NAMALWA (cell line): ENCODE data around the gene RUBCN.
"Not testable (repeated sequence)": the region's sequence is repeated elsewhere in the genome, so short reads cannot be mapped to it uniquely, and the experiment has no call there.

Experiments
- DNase-seq: peaks from one replicate; pipeline ENCODE4 v3.0.0-alpha.2; 2015; ENCODE audit warnings: low spot score

RUBCN gene

DNA sequence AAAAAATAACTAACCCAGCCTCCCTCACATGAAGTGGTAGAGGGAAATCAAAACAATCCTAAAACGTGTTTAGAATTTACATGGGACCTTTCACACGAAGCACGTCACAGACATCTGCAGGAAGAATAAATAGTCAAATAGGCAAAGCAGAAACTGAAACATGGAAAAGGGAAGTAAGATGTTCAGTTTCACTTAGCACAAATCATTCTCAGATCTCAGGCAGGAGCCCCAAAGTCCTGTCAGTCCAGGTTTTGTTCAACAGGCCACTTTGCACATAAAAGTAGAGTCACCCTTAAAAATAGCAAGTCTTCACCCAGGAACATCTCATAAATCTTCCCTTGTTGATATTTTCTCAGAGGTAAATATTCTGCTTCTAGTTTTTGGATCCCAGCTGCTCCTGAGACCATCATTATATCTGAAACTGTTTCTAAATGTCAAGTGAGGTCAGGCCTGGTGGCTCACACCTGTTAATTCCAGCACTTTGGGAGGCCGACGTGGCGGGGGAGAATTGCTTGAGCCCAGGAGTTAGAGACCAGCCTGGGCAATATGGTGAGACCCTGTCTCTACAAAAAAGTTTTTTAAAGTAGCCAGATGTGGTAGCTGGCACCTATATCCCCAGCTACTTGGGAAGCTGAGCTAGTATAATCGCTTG, 1.9 kb downstream of the RUBCN start:
- DNase-seq: peak; percentile 97

DNA sequence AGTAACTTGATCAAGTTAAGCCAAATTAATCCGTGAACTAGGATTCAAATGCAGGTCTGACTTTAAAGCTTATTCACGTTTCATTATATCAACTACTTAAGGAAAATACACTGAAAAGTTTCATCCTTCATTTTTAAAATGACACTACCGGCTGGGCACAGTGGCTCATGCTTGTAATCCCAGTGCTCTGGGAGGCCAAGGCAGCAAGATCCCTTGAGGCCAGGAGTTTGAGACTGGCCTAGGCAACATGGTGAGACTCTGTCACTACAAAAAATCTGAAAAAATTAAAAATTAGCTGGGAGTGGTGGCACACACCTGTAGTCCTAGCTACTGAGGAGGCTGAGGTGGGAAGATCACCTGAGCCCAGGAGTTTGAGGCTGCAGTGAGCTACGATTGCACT, 3.7 kb downstream of the RUBCN start:
- DNase-seq: no peak

DNA sequence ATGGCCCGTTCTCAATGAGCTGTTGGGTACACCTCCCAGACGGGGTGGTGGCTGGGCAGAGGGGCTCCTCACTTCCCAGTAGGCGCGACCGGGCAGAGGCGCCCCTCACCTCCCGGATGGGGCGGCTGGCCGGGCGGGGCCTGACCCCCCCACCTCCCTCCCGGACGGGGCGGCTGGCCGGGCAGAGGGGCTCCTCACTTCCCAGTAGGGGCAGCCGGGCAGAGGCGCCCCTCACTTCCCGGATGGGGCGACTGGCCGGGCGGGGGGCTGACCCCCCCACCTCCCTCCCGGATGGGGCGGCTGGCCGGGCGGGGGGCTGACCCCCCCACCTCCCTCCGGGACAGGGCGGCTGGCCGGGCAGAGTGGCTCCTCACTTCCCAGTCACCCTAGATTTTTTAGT, 5.2 kb downstream of the RUBCN start:
- DNase-seq: not testable (repeated sequence)

DNA sequence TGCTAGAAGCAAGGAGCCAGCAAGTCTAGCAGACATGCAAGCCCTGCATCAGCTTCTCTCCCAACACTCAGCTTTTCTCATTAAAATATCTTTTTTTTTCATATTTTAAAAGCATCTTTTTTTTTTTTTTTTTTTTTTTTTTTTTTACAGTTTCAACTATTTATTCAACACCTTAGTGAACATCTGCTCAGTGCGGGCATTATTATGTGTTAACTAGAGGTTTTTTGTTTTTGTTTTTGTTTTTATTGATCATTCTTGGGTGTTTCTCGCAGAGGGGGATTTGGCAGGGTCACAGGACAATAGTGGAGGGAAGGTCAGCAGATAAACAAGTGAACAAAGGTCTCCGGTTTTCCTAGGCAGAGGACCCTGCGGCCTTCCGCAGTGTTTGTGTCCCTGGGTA, 5.9 kb downstream of the RUBCN start:
- not testable (repeated sequence) for DNase-seq

DNA sequence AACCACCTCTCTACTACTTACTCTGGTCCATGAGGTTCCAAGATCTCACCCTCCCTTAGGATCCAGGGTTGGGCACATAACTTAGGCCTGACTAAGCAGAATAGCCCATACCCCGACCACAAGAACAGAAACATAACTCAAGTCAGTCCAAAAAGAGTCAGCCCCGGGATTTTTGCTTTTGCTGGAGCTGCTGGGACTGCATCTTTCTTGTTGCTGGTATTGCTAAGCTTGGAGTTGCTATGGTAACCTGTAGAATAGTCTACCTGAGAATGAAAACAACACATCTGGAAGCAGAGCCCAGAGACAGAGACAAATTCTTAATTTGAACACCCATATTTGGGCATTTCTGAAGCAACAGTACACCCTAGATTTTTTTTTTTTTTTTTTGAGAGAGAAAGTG, 6.5 kb downstream of the RUBCN start:
- DNase-seq: no peak

DNA sequence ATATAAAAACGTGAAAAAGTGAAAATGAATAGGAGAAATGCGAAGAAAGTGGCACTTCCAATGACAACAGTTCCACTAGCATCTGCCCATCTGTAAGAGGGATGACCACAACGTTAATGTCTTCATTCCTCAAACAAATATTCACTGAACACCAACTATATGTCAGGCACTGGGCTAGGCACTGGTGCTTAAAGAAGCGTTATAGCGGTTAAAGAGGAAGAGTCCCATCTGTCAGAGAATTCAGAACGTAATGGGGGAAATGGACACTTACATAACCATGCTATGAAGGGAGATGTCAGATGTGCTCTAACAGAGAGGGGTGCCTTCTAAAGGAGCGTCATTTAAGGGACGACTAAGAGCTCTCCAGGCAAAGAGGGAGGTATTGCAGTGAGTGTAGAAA, 8.2 kb downstream of the RUBCN start:
- DNase-seq: no peak

DNA sequence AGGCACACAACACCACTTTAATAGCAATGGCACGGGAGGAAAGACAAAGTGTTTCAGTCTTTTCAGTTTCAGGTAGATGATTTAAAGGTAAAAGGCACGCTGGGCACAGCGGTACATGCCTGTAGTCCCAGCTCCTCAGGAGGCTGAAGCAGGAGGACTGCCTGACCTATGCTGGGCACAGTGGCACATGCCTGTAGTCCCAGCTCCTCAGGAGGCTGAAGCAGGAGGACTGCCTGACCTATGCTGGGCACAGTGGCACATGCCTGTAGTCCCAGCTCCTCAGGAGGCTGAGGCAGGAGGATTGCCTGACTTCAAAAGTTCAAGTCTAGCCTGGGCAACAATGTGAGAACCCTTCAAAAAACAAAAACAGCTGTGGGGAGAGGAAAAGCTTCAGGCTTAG, 8.8 kb downstream of the RUBCN start:
- not testable (repeated sequence) for DNase-seq

DNA sequence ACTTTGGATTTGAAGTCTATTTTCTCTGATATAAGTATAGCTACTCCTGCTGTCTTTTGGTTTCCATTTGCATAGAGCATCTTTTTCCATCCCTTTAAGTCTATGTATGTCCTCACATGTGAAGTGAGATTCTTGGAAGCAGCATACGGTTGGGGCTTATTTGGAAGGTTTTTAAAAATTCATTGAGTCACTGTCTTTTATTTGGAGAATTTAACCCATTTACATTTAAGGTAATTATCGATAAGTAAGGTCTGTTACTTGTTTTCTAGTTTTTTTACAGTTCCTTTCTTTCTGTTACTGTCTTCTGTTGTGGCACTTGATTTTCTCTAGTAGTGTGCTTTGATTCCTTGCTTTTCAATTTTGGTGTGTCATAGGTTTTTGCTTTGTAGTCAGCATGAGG, 14.0 kb downstream of the RUBCN start:
- no peak for DNase-seq

DNA sequence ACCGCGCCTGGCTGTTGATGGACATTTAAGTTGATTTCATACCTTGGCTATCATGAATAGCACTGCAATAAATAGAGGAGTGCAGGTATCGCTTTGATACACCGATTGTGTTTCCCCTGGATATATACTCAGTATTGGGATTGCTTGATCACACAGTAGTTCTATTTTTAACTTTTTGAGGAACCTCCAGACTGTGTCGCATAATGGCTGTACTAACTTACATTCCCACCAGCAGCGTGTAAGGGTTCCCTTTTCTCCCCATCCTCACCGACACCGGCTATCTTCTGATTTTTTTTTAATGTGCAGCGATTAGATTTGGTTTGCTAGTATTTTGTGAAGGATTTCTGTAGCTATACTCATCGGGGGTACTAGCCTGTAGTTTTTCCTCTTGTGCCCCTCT, 16.0 kb downstream of the RUBCN start:
- no peak for DNase-seq

DNA sequence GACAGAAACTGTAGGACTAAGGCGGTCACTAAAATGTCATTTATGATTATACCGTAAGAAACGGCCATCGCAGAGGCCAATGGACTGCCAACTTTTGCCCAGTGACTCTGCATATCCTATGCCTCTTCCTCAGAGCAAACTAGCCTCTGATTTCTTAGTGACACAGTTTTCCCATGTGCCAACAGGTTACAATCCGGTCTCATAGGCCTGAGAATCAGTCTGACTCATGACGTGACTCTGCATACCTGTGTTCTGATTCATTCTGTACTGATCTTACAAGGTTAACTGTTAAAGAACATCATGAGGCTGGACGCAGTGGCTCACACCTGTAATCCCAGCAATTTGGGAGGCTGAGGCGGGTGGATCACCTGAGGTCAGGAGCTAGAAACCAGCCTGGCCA, 17.8 kb downstream of the RUBCN start:
- DNase-seq: no peak

DNA sequence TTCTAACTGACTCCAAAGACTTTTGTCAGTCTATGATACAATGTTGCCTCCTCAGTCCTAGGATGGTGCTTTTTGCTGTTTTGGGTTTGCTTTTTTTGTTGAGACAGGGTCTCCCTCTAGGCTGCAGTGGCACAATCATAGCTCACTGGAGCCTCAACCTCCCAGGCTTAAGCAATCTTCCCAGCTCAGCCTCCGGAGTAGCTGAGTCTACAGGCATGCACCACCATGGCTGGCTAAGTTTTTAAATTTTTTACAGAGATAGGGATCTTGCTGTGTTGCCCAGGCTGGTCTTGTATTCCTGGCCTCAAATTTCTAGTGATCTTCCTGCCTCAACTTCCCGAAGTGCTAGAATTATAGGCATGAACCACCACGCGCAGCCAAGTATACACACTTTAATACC, 22.5 kb downstream of the RUBCN start:
- DNase-seq: no peak

DNA sequence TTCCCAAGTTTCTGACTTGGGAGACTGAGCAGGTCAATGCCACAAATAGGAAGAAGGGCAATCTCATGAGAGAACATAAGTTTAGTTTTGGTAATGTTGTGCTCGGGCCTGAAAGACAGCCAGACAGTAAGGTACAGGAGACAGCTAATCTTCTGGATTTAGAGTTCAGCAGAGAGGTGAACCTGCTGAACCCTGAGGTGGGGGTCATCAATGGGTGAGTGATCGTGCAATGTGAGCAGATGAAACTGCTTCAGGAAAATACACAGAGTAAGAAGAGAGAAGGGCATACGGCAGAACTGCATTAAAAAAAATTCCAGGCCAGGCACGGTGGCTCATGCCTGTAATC, 23.3 kb downstream of the RUBCN start:
- no peak for DNase-seq

DNA sequence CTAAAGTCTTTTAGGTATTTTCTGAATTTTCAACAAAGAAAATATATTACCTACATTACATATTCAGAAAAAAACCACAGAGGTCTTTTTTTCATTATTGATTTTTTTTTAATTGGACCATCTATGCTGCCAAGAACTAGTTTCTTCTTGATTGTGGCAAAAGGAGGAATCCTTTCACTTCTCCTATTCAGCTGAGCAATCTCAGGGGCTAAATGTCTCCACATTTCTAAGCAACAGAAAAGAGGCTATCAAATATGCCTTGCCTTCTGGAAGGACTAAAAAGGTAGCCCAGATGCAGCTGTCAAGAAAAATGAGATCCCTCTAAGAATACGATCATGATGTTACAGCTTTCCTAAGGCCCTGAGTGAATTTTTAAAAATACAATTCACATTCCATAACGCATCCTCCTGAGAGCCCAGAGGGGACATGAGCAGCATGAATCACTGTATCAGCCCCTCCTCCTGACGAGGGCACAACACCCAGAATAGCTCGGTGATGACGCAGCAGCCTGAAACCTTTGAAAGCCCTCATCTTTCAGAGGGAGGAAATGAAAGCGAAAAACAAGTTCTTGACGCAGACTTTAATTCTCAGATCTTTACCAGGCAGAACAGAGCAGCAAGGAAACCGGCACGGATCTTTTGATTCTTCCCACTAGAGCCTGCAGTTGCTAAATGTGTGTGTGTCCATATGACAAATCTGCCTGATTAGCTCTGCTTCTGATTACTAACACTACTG, 24.6 kb downstream of the RUBCN start:
- DNase-seq: peak; percentile 97

DNA sequence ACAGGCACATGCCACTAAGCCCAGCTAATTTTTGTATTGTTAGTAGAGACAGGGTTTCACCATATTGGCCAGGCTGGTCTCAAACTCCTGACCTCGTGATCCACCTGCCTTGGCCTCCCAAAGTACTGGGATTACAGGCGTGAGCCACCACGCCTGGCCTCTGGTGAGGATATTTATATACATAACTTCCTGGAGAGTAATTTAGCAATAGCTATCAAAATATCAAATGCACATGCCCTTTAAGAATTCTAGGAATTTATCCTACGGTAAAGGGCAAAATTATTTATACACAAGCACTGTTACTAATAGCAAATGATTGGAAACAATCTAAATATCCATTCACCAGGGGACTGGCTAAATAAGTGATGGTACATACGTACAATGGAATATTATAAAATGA, 25.7 kb downstream of the RUBCN start:
- DNase-seq: not testable (repeated sequence)

DNA sequence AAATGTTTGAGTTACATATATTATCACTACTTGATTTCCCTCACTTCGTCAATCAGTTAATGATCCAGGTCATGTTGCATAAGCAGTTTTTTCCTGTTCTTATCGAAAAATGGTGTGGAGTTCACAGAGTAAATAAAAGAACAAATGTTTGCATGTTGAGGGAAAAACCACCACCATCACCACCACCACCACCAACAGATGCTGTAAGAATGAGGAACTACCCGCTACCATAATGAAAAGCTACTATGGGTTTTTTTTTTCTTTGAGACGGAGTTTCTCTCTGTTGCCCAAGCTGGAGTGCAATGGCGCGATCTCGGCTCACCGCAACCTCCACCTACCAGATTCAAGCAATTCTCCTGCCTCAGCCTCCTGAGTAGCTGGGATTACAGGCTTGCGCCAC, 27.6 kb downstream of the RUBCN start:
- peak; percentile 66 for DNase-seq

DNA sequence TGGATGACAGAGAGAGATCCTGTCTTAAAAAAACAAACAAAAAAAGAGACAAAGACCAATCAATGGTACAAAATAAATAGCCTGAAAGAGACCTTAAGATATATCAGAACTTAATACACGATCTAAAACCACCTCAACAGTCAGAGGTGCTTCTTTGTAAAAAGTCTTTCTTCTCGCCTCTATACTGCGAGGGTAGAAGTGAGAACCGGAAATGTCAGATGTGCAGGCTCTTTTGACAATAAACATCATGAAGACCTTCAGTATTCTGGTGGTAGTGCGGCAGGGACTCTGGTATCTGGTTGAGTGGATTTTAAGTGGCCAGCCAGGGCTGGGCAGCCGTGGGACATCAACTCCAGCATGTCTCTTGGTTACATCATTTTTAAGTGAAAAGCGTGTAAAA, 30.0 kb downstream of the RUBCN start:
- DNase-seq: no peak

DNA sequence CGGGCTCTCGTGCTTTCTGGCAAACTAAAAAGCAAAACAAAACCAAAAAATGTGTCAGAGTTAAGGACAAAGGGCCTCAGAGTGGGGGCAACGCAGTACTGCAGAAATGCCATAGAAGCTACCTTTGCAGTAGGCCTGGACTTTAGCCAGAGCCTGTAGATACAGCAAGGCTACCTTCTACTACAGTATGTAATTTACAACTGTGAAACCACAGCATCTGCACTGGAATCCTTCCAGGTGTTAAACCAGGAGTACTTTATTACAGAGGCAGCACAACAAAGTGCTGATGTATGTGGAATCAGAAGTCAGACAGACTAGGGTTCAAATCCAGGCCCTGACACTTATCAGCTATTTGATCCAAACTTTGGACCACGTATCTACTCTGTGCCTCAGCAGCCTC, 34.9 kb downstream of the RUBCN start:
- DNase-seq: no peak

DNA sequence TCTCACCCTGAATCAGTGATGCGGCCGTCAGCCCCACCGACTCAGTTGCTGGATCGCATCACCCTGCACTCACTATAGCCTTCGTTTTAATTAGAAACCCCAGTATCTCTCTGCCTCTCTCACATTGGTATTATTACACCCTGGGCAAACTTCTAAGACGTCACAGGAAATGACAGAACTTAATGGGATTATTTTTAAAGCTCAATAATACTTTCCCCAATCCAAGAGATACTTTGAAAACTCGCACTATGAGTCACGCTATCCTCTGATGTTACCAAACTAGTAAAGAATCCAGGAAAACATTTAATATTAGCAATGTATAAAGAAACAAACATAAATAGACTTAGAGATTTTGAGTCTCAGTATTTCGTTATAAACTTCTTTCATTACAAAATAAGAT, 36.6 kb downstream of the RUBCN start:
- no peak for DNase-seq

DNA sequence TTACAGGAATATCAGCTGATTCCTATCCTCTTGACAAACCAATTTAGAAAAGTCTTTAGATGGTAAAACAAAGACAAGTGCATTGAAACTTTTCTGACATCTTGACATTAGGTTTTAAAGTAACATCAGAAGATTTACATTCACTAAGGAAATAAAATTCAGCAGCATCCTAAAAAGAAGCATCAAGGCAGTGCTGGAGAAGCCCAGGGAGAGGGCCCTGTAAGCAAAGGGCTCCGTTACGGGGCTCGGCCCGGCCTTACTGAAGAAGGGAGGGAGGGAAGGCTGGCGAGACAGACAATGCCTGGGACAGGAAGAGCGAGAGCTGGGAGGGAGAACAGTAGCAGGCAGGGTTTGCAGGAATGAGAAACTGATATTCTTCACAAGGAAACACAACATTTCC, 39.3 kb downstream of the RUBCN start:
- DNase-seq: no peak

DNA sequence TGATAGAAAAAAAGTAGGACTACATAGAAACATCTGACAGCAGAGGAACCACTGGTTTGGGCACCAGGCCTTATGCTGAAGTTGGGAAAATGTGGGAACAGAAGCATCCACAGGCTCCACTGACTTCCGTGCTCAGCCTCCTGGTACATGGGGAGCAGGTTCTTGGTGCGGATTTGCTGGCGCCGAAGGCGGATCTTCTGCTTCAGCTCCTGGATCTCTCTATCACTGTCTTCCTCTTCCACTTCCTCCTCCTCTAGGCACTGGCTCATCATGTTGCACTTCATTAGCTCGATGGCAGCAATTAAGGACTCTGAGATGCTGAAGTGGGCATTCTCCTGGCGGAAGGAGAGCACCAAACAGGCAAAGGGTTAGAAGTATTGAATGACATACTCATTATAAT, 42.5 kb downstream of the RUBCN start:
- DNase-seq: no peak

DNA sequence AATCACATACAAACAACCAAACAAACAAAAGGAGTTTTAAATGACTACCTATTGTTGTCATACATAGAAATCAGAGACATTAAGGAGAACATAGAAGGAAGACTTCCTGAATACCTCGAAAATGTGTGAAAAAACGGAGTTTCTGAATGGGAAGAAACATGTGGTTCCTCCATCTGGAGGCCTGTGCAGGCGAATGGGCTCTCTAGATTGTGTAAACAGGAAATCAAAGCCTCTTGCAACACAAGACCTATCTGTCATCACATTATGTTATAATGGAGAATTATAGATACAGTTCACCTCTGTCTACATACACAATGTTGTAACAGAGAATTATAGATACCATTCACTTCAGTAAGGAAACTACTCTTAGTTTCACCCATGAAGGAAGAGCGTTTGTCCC, 44.1 kb downstream of the RUBCN start:
- no peak for DNase-seq

DNA sequence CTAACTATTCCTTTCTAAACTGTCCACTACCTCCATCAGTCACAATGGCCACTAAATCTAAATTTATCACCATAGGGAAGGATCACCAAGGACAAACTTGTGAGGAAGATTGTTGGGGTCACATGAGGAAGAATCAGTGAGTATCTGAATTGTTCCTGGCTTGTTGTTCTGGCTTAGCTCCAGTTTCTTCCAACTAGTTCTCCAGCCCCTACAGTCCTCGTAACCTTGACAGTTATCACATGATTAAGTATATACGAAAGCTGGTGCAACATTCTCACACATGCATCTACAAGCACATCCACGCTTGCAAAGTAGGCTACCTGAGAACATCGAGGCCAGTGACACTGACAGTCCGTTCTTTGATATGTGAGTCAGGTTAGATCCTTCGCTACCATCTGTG, 46.0 kb downstream of the RUBCN start:
- no peak for DNase-seq

DNA sequence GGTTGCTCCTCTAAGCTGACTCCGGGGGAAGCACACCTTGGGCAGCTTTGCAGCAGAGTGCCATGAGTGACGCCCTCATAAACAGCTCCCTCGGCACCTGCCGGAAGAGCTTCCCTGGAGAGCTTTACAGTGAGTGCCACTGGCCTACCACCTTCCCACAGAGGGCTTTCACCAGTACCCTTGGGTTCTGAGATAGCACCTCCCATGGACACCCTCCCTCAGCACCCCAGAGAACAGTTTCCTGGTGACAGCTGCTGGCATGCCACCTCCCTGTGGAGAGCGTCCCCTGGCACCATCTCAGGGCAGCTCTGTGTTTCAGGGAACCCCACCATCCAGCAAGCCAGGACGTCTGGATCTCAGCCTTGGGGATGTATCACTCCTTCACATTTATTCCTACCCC, 49.1 kb downstream of the RUBCN start:
- no peak for DNase-seq

DNA sequence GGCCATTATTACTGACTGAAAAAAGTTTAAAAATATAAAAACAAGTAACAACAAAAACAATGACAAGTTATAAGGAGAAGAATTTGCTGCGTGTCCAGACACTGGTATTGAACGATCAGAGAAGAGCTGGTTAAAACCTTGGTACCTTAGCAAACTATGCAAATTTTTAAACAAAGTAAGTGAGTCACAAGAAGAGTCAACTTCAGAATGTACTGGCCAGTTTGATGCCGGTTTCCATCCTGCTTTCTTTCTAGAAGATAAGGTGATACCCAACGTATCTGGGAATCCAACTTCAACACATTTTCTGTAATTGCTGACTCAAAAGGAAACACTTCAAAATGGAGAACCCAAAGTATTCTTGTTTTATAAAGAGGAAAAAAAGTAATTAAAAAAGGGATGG, 49.8 kb downstream of the RUBCN start:
- no peak for DNase-seq
